Measurements from ENCODE around the gene GRAP2.

GRAP2 gene

DNA sequence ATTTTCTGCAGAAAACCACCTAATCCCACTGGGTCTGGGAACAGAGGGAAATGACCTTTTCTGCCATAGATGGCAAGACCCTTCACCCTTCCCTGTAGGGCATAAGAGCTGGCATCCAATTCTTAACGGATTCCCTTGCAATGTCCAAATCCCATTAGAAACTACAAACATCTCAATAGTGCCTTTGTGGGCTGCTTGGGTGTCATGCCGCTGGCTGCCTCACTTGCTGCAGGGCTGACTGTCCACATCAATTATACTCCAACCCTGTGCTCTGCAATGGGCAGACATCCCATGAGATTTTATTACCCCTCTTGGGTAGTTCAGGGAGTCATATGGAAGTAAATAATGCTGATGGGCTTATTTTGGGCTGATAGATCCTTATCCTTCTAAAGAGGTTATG is 7.3 kb downstream of the GRAP2 start:
- DNase-seq (ENCODE audit: low read depth) = no peak
- TF ChIP-seq CTCF (conservative IDR thresholded peaks at IDR 0.05; ENCODE audit: control insufficient read depth, insufficient read depth, low read depth, low read length) = no peak
- no peak overlapping the region for H3K4me3 ChIP-seq (ENCODE audit: control insufficient read depth, low read depth, low read length)

DNA sequence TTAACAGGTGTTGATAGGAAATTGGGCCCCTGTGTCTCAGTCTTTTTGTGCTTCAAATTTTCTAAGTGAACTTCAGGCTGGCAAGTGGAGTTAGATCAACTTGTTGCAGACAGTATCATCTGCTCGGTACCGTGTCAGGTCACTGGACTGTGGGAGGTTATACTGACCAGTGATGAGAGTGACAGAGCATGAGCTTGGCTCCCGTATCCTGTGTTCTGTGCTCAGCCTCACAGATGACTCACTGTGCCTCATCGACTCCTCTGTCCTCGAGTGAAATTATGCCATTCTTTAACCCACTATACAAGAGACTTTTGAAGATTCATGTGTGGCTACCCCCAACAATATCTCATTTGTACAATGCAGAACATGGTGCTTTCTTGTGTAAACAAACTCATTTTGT is 7.9 kb downstream of the GRAP2 start:
- no peak overlapping the region for H3K4me3 ChIP-seq (ENCODE audit: control insufficient read depth, low read depth, low read length)
- peak; percentile 54 for DNase-seq (ENCODE audit: low read depth)
- no peak for TF ChIP-seq CTCF (conservative IDR thresholded peaks at IDR 0.05; ENCODE audit: control insufficient read depth, insufficient read depth, low read depth, low read length)

DNA sequence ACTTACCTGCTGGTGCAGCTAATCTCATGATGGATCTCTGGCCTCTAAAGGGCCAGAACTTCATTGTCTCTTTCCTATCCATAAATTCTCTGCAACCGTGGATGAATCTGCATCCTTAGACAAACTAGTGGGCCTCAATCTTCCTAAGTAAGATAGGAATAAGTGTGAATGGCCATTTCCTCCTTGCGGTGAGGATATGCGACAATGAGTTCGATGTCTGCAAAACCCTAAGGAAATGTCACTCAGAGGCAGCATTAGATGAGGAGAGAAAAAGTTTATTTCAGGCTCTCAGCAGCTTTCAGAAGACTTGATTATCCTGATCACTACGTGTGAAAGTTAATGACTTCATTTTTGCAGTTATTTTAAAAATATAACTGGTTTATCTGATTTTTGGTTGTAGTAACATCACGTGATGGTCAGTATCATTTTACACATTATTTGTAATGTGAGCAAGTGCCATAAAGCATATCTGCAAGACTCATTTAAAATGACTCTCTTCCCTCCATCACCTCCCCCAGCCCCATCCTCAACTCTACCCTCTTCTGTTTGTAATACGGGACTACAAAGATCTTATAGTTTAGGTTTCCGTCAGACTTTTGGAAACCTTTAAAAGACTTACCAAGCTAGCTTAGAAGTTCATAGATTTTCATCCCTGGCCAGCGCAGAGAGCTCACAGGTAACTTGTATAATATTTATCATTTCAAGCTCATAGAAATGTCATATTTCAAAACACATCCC is 10.2 kb downstream of the GRAP2 start:
- no peak for TF ChIP-seq CTCF (conservative IDR thresholded peaks at IDR 0.05; ENCODE audit: control insufficient read depth, insufficient read depth, low read depth, low read length)
- no peak overlapping the region for H3K4me3 ChIP-seq (ENCODE audit: control insufficient read depth, low read depth, low read length)
- no peak for DNase-seq (ENCODE audit: low read depth)

DNA sequence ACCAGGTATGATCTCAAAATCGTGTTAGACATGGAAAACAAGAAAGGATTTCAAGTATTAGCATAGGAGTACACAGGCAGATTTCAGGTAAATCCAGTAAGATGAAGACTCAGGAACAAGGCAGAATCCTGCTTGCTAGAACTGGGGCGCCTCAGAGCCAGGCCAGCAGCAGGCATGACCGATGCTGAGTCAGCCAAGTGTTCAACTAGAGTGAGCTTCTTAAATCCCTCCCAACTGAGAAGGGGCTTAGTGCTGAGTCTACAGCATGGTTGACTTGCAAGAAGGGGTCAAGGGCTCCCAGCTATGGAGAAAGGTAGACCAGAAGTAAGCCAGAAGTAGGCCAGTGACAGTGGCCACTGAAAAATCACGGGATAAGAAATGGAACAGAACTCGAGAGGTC is 12.4 kb downstream of the GRAP2 start:
- no peak overlapping the region for H3K4me3 ChIP-seq (ENCODE audit: control insufficient read depth, low read depth, low read length)
- no peak for DNase-seq (ENCODE audit: low read depth)
- no peak for TF ChIP-seq CTCF (conservative IDR thresholded peaks at IDR 0.05; ENCODE audit: control insufficient read depth, insufficient read depth, low read depth, low read length)

GRCh38 chr22:39913886-39914285 is 13.0 kb downstream of the GRAP2 start:
- TF ChIP-seq CTCF (conservative IDR thresholded peaks at IDR 0.05; ENCODE audit: control insufficient read depth, insufficient read depth, low read depth, low read length) = no peak

GRCh38 chr22:39914584-39914983 is 13.7 kb downstream of the GRAP2 start:
- no peak for TF ChIP-seq CTCF (conservative IDR thresholded peaks at IDR 0.05; ENCODE audit: control insufficient read depth, insufficient read depth, low read depth, low read length)
- no peak overlapping the region for H3K4me3 ChIP-seq (ENCODE audit: control insufficient read depth, low read depth, low read length)
- DNase-seq (ENCODE audit: low read depth) = no peak

More at GRCh38 chr22:39913886-39914285, 13.0 kb downstream of the GRAP2 start:
- DNase-seq (ENCODE audit: low read depth) = no peak
- H3K4me3 ChIP-seq (ENCODE audit: control insufficient read depth, low read depth, low read length) = no peak overlapping the region
